GM18861 (cell line): ENCODE measurements around the gene LMBRD1.
"Not testable (repeated sequence)": the region's sequence is repeated elsewhere in the genome, so short reads cannot be mapped to it uniquely, and the experiment has no call there.

Experiments
- ATAC-seq: cut with Tn5 transposase; IDR thresholded peaks from one replicate; pipeline ENCODE4 v1.9.1; 2021; ENCODE audit not compliant: unreplicated experiment

LMBRD1 gene

GRCh38 chr6:69756907-69757306 lies 39.9 kb downstream of the LMBRD1 start:
- ATAC-seq: no peak

GRCh38 chr6:69756366-69756765 lies 40.4 kb downstream of the LMBRD1 start:
- no peak for ATAC-seq

GRCh38 chr6:69735027-69735426 lies 61.8 kb downstream of the LMBRD1 start:
- ATAC-seq: no peak

GRCh38 chr6:69732640-69733039 lies 64.2 kb downstream of the LMBRD1 start:
- peak; percentile 79 for ATAC-seq

- no peak for ATAC-seq
These were observed 64.8 kb downstream of the LMBRD1 start for GRCh38 chr6:69732045-69732444.

- no peak for ATAC-seq
These were observed 66.8 kb downstream of the LMBRD1 start for GRCh38 chr6:69729870-69730449.

GRCh38 chr6:69722683-69723082 lies 74.1 kb downstream of the LMBRD1 start:
- ATAC-seq: no peak

- ATAC-seq: peak; percentile 90
These were observed 77.1 kb downstream of the LMBRD1 start for GRCh38 chr6:69719602-69720193.

- ATAC-seq: no peak
These were observed 90.1 kb downstream of the LMBRD1 start for GRCh38 chr6:69706724-69707123.

GRCh38 chr6:69705954-69706353 lies 90.9 kb downstream of the LMBRD1 start:
- ATAC-seq: no peak

- no peak for ATAC-seq
These were observed 91.9 kb downstream of the LMBRD1 start for GRCh38 chr6:69704916-69705315.

- ATAC-seq: no peak
These were observed 97.2 kb downstream of the LMBRD1 start for GRCh38 chr6:69699655-69700054.

- no peak for ATAC-seq
These were observed 100.5 kb downstream of the LMBRD1 start for GRCh38 chr6:69696273-69696672.

- ATAC-seq: no peak
These were observed 103.0 kb downstream of the LMBRD1 start for GRCh38 chr6:69693762-69694161.

- no peak for ATAC-seq
These were observed 105.8 kb downstream of the LMBRD1 start for GRCh38 chr6:69690986-69691385.

- ATAC-seq: no peak
These were observed 116.5 kb downstream of the LMBRD1 start for GRCh38 chr6:69680302-69680701.

- no peak for ATAC-seq
These were observed 123.5 kb downstream of the LMBRD1 start for GRCh38 chr6:69673298-69673697.

- ATAC-seq: no peak
These were observed 127.9 kb downstream of the LMBRD1 start for GRCh38 chr6:69668916-69669315.

GRCh38 chr6:69666779-69667178 lies 130.0 kb downstream of the LMBRD1 start:
- not testable (repeated sequence) for ATAC-seq

GRCh38 chr6:69665437-69665836 lies 131.4 kb downstream of the LMBRD1 start:
- ATAC-seq: no peak

- ATAC-seq: no peak
These were observed 132.3 kb downstream of the LMBRD1 start for GRCh38 chr6:69664551-69664950.

- ATAC-seq: no peak
These were observed 133.6 kb downstream of the LMBRD1 start for GRCh38 chr6:69663215-69663614.

- no peak for ATAC-seq
These were observed 146.1 kb downstream of the LMBRD1 start for GRCh38 chr6:69650703-69651102.
